Measurements from ENCODE around the gene IL4R.

DNA sequence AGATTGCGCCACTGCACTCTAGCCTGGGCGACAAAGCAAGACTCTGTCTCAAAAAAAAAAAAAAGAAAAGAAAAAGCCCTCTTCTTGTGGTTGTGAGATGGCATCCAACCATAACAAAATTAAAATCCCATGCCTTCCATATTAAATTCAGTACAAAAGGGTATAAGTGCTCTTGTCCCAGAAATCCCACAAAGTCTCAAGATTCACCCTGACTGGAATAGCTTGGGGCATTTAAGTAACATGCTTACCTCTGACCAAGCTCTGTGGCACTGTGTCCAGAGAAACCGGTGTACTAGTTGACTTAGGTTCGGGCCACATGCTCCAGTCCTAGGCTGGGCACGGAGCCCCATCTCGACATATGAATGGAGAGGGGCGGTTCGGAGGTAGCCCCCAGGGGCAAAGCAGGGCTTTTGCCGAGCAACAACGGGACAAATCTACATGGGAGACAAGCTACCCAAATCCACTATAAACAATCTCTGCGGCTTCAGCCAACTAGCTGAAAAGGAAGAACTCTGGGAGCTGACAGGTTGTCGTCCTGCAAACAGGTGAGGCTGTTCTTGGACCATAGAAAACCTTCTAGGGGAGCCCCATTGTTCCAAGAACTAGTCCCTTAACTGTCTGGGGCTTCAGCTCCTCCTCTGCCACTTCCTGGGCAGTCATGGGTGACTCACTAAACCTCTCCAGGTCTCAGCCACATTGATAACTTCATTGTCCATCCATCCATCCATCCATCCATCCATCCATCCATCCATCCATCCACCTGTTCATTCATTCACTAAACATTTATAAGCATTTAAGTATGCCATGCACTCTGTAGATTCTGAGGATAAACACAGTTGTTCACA lies 10.3 kb upstream of the IL4R start:
- TF ChIP-seq, protein P1, sequence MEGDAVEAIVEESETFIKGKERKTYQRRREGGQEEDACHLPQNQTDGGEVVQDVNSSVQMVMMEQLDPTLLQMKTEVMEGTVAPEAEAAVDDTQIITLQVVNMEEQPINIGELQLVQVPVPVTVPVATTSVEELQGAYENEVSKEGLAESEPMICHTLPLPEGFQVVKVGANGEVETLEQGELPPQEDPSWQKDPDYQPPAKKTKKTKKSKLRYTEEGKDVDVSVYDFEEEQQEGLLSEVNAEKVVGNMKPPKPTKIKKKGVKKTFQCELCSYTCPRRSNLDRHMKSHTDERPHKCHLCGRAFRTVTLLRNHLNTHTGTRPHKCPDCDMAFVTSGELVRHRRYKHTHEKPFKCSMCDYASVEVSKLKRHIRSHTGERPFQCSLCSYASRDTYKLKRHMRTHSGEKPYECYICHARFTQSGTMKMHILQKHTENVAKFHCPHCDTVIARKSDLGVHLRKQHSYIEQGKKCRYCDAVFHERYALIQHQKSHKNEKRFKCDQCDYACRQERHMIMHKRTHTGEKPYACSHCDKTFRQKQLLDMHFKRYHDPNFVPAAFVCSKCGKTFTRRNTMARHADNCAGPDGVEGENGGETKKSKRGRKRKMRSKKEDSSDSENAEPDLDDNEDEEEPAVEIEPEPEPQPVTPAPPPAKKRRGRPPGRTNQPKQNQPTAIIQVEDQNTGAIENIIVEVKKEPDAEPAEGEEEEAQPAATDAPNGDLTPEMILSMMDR (IDR thresholded peaks at IDR 0.05) = no peak
- TF ChIP-seq POLR2A (IDR thresholded peaks at IDR 0.05) = no peak

Measured in Peyer's patch (tissue), 4 donors.